ENCODE measurements around the gene FOXJ2. TPM values are rescaled to one million over a fixed set of nuclear protein-coding genes. Genes with fewer than 3 reads are reported as not detected.

Gene FOXJ2
- total and polyA plus RNA-seq, 2 of the 4 experiments (the other 2 are of a cell fraction) = 3.0 to 8.4 TPM

GRCh38 chr12:8018666-8019581, 13.6 kb upstream of the FOXJ2 start:
- in situ Hi-C loops (cut with MboI; ENCODE audit: low sequenced_read_pairs) (no loop called here), intact Hi-C loops (cut with micrococcal nuclease) (no loop called here), dilution Hi-C loops (cut with HindIII; ENCODE audit: low sequenced_read_pairs, unreplicated experiment) (no loop called here)
- no peak overlapping the region for H3K4ac ChIP-seq (ENCODE audit: low read depth, low read length)
- H3K23ac ChIP-seq (ENCODE audit: low read depth, low read length) = no peak overlapping the region
- no peaks in the 10 kb centered on the region for H3K9me1 ChIP-seq (ENCODE audit: insufficient read depth, low read length)
- H3K27ac ChIP-seq (ENCODE audit: insufficient read depth, low read length) = no peak overlapping the region
- POLR2A ChIA-PET (ENCODE audit: unreplicated experiment) = no interaction called here
- no peak overlapping the region for H2AK9ac ChIP-seq (replicated peaks; ENCODE audit: low read depth, low read length, poor library complexity)
- no peak for DNase-seq
- H3K4me2 ChIP-seq (ENCODE audit: low read depth, low read length) = peak overlapping the region; percentile 29
- H2BK20ac ChIP-seq (ENCODE audit: low read depth, low read length) = no peak overlapping the region
- no peak overlapping the region for H4K8ac ChIP-seq (ENCODE audit: low read depth in 2 of 2, low read length in 2 of 2)
- no peak overlapping the region for H3K18ac ChIP-seq (ENCODE audit: low read depth, low read length)
- H3K9ac ChIP-seq (ENCODE audit: low read depth, low read length) = no peak overlapping the region
- H2BK120ac ChIP-seq (ENCODE audit: low read depth, low read length) = no peak overlapping the region
- 7% methylated on average over 23 of the region's 58 CpGs; no CpG with 5 or more reads in 1 of the 2 experiments for WGBS, 2 experiments (ENCODE audit: extremely low coverage in 2 of 2, insufficient read length in 1 of 2)
- no peaks in the 10 kb centered on the region for H3K79me1 ChIP-seq (ENCODE audit: low read depth in 1 of 2, low read length in 2 of 2)
- CTCF ChIA-PET = no interaction called here
- no peaks in the 10 kb centered on the region for H3K36me3 ChIP-seq (ENCODE audit: control insufficient read depth, insufficient read depth, low read length)
- no peaks in the 10 kb centered on the region for H4K20me1 ChIP-seq (ENCODE audit: insufficient read depth, low read length)
- peak; percentile 53 for ATAC-seq (ENCODE audit: low read depth)
- H3K14ac ChIP-seq (replicated peaks; ENCODE audit: low read depth, low read length) = no peak overlapping the region
- peaks cover 24% of the 10 kb centered on the region for H3K27me3 ChIP-seq (ENCODE audit: control insufficient read depth, insufficient read depth, low read length)
- no peak overlapping the region for H2BK5ac ChIP-seq (ENCODE audit: low read depth, low read length, poor library complexity, severe bottlenecking)
- H2BK15ac ChIP-seq (ENCODE audit: low read depth, low read length) = no peak overlapping the region
- peak overlapping the region; percentile 14; the same call in 1 of the 2 replicates for H3K4me3 ChIP-seq (ENCODE audit: insufficient read depth, low read depth, low read length)
- no peak overlapping the region for H2AK5ac ChIP-seq (ENCODE audit: low read depth, low read length)
- no peak for TF ChIP-seq FOS (IDR thresholded peaks at IDR 0.05; ENCODE audit: low read depth, low read length)
- no peak for TF ChIP-seq RFX5 (IDR thresholded peaks at IDR 0.05; ENCODE audit: low read depth, low read length)
- TF ChIP-seq USF2 (IDR thresholded peaks at IDR 0.05; ENCODE audit: low read depth, low read length) = no peak
- H4K91ac ChIP-seq (ENCODE audit: insufficient read depth, low read depth, low read length) = no peak overlapping the region
- no peaks in the 10 kb centered on the region for H3K9me3 ChIP-seq (ENCODE audit: control insufficient read depth, insufficient read depth, low read length)
- no peak overlapping the region for H3K56ac ChIP-seq (ENCODE audit: extremely low read depth, insufficient read depth, low read length)
- BruUV-seq (replicated peaks) = no TSS peak
- peak overlapping the region; percentile 83 for H2AFZ ChIP-seq (replicated peaks; ENCODE audit: low read length, poor library complexity)
- no peak overlapping the region for H4K5ac ChIP-seq (ENCODE audit: low read depth, low read length)
- H3K4me1 ChIP-seq (ENCODE audit: control insufficient read depth, insufficient read depth, low read length) = no peaks in the 10 kb centered on the region

Measured in IMR-90 (cell line).